HepG2 (cell line): ENCODE data around the gene EFNA2. TPM values are rescaled to one million over a fixed set of nuclear protein-coding genes. Genes with fewer than 3 reads are reported as not detected.

Source experiments
- CENPX ChIP-seq: sonication (generic); formaldehyde crosslinking; IDR thresholded peaks from 2 replicates; pipeline ENCODE4 v1.9.0; 2021; ENCODE audit warnings: mild to moderate bottlenecking, missing genetic modification reagents, moderate library complexity
- ESRRA ChIP-seq: sonication (generic); formaldehyde crosslinking; IDR thresholded peaks from 2 replicates; pipeline ENCODE4 v1.5.1; 2020; ENCODE audit warnings: mild to moderate bottlenecking, low read depth, missing genetic modification reagents
- FIP1L1 ChIP-seq: fragments of 200-400 bp; formaldehyde crosslinking; IDR thresholded peaks from 2 replicates; pipeline ENCODE4 v1.6.1; 2018; ENCODE audit warnings: low read depth, mild to moderate bottlenecking, low read length, moderate library complexity, borderline replicate concordance; ENCODE audit not compliant: insufficient read depth
- GZF1 ChIP-seq: sonication (generic); formaldehyde crosslinking; IDR thresholded peaks from 2 replicates; pipeline ENCODE4 v1.5.1; 2020; ENCODE audit warnings: mild to moderate bottlenecking, missing genetic modification reagents
- JUNB ChIP-seq: sonication (generic); formaldehyde crosslinking; IDR thresholded peaks from 2 replicates; pipeline ENCODE4 v1.8.0; 2022; ENCODE audit warnings: missing genetic modification reagents, mild to moderate bottlenecking, borderline replicate concordance
- MAX ChIP-seq: IDR thresholded peaks from 2 replicates; pipeline ENCODE4 v1.6.1; 2012; ENCODE audit warnings: inconsistent platforms
- NCOR1 ChIP-seq: fragments of 200-600 bp; sonication (generic); IDR thresholded peaks from 2 replicates; pipeline ENCODE4 v1.7.0; 2017; ENCODE audit warnings: antibody characterized with exemption, low read length, borderline replicate concordance
- PATZ1 ChIP-seq: sonication (generic); formaldehyde crosslinking; IDR thresholded peaks from 2 replicates; pipeline ENCODE4 v1.4.0; 2020; ENCODE audit warnings: missing genetic modification reagents
- PHF20 ChIP-seq: sonication (generic); formaldehyde crosslinking; IDR thresholded peaks from 2 replicates; pipeline ENCODE4 v1.5.0; 2020; ENCODE audit warnings: mild to moderate bottlenecking, missing genetic modification reagents
- RCOR2 ChIP-seq: IDR thresholded peaks from 2 replicates; pipeline ENCODE4 v1.6.1; 2016; ENCODE audit warnings: missing biosample characterization, missing genetic modification reagents
- RELA ChIP-seq: sonication (generic); formaldehyde crosslinking; IDR thresholded peaks from 2 replicates; pipeline ENCODE4 v1.4.0; 2020; ENCODE audit warnings: missing genetic modification reagents
- SAFB2 ChIP-seq: sonication (generic); formaldehyde crosslinking; IDR thresholded peaks from 2 replicates; pipeline ENCODE4 v1.5.1; 2020; ENCODE audit warnings: missing genetic modification reagents, low read depth, mild to moderate bottlenecking, borderline replicate concordance
- SAP130 ChIP-seq: IDR thresholded peaks from 2 replicates; pipeline ENCODE4 v1.6.1; 2016; ENCODE audit warnings: low read depth
- SNAPC2 ChIP-seq: sonication (generic); formaldehyde crosslinking; IDR thresholded peaks from 2 replicates; pipeline ENCODE4 v1.8.1; 2022; ENCODE audit warnings: mild to moderate bottlenecking, missing genetic modification reagents
- TAF1 ChIP-seq: sonication (generic); formaldehyde crosslinking; IDR thresholded peaks from 2 replicates; pipeline ENCODE4 v1.4.0; 2020; ENCODE audit warnings: missing genetic modification reagents
- TCF7L2 ChIP-seq: IDR thresholded peaks from 2 replicates; pipeline ENCODE4 v1.6.1; 2011; ENCODE audit warnings: mild to moderate bottlenecking, low read depth, low read length, moderate library complexity
- ZKSCAN8 ChIP-seq: IDR thresholded peaks from 2 replicates; pipeline ENCODE4 v1.6.1; 2016; ENCODE audit warnings: borderline replicate concordance, missing genetic modification reagents, missing compliant biosample characterization
- ZNF281 ChIP-seq: sonication (generic); formaldehyde crosslinking; IDR thresholded peaks from 2 replicates; pipeline ENCODE4 v1.4.0; 2020; ENCODE audit warnings: missing genetic modification reagents, borderline replicate concordance
- ZNF333 ChIP-seq: sonication (generic); formaldehyde crosslinking; IDR thresholded peaks from 2 replicates; pipeline ENCODE4 v1.4.0; 2020; ENCODE audit warnings: mild to moderate bottlenecking, missing genetic modification reagents, borderline replicate concordance
- ZNF446 ChIP-seq: sonication (generic); formaldehyde crosslinking; IDR thresholded peaks from 2 replicates; pipeline ENCODE4 v1.5.0; 2020; ENCODE audit warnings: mild to moderate bottlenecking, missing genetic modification reagents
- ZNF782 ChIP-seq: sonication (generic); formaldehyde crosslinking; IDR thresholded peaks from 2 replicates; pipeline ENCODE4 v1.4.0; 2020; ENCODE audit warnings: missing genetic modification reagents, mild to moderate bottlenecking, borderline replicate concordance
- polyA plus RNA-seq, 8 experiments: library from polyadenylated mRNA; depleted of rRNA in 3 of 8; stranded (reverse) in 7 of 8; unstranded in 1 of 8; fragments of >200 nt; fragmentation: Illumina TruSeq in 4 of 8; extraction: Trizol in 4 of 8; gene quantifications; 2 replicates each; pipeline versions ENCODE4 v1.2.1 to v1.2.3, GENCODE V29; 2011 to 2016; ENCODE audit warnings: low read depth in 4 of 8, missing spikeins in 1 of 8, mixed read lengths in 1 of 8; ENCODE audit not compliant: insufficient read depth in 1 of 8
- total RNA-seq, 5 experiments: library from RNA; depleted of rRNA; stranded (reverse); fragments of >200 nt; fragmentation: Illumina TruSeq; extraction: Trizol; gene quantifications; 2 replicates each; pipeline ENCODE4 v1.2.3, GENCODE V29; 2016; ENCODE audit warnings: low read depth in 1 of 5
- TF ChIP-seq, protein P1 (sequence below): sonication (generic); formaldehyde crosslinking; IDR thresholded peaks from 2 replicates; pipeline ENCODE4 v1.4.0; 2020; ENCODE audit warnings: missing genetic modification reagents

Gene EFNA2
- total and polyA plus RNA-seq, 2 of the 13 experiments (the other 11 are each of a cell fraction or from before 2014, with no cell fraction given), result 6.0 to 9.9 TPM

DNA sequence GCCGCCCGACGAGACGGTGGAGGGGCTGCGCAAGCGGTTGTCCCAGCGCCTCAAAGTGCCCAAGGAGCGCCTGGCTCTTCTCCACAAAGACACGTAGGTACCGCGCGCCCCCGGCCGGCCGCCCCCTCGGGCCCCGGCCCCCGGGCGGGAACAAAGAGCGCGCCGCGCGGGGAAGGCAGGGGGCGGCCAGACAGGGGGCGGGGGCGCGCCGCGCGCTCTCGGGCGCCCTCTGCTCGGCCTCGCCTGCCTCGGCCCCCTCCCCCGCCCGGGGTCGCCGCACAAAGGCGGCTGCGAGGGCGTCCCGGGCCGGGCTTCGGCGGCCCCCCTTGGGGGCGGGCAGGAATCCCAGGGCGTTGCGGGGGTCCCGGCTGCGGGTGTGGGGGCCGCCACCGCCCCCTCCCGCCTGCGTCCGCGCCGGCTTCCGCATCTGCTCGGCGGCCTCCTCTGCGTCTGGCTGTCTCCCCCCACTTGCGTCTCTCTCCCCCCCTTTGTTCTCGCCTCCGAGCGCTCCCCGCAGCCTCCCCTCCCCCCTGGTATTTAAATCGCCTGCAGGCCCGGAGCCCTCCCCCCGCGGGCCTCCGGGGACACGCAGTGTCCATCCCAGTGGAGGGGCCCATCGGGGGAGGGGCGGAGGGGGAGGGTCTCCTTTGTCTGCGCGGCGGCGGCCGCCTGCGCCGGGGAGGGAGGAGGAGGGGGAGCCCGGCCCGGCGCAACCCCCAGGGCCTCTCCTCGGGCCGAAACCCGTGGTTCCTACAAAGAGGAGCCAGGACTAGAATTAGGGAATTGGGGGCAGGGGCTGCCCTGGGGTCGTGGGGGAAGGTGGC, 35.0 kb upstream of the EFNA2 start (continued):
- TF ChIP-seq ZNF281 (CRISPR knock-in tag) (peak; percentile 78; the same call in 1 of the 2 replicates), PHF20 (CRISPR knock-in tag) (no peak), ZNF333 (no peak), GZF1 (CRISPR knock-in tag) (no peak), JUNB (CRISPR knock-in tag) (no peak), CENPX (no peak), SAFB2 (CRISPR knock-in tag) (no peak), PATZ1 (peak; percentile 84), RELA (CRISPR knock-in tag) (no peak), TAF1 (CRISPR knock-in tag) (peak; percentile 14; the same call in 1 of the 2 replicates), SAP130 (peak; percentile 38; the same call in 1 of the 2 replicates), ZNF446 (CRISPR knock-in tag) (no peak), SNAPC2 (no peak), RCOR2 (CRISPR knock-in tag) (no peak), NCOR1 (peak; percentile 24; the same call in 1 of the 2 replicates), ZKSCAN8 (CRISPR knock-in tag) (no peak), ESRRA (CRISPR knock-in tag) (no peak), TCF7L2 (no peak), MAX (no peak), FIP1L1 (no peak), ZNF782 (CRISPR knock-in tag) (no peak)
- TF ChIP-seq, protein P1, sequence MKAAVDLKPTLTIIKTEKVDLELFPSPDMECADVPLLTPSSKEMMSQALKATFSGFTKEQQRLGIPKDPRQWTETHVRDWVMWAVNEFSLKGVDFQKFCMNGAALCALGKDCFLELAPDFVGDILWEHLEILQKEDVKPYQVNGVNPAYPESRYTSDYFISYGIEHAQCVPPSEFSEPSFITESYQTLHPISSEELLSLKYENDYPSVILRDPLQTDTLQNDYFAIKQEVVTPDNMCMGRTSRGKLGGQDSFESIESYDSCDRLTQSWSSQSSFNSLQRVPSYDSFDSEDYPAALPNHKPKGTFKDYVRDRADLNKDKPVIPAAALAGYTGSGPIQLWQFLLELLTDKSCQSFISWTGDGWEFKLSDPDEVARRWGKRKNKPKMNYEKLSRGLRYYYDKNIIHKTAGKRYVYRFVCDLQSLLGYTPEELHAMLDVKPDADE (CRISPR knock-in tag), result no peak
